GM12878 (cell line): Measurements from ENCODE around the gene LGI2. TPM values are rescaled to one million over a fixed set of nuclear protein-coding genes. Genes with fewer than 3 reads are reported as not detected.

ENCODE experiments used
- CHD4 ChIP-seq: fragments of 200-600 bp; sonication (generic); IDR thresholded peaks from 2 replicates; pipeline ENCODE4 v1.6.1; 2016; ENCODE audit warnings: mild to moderate bottlenecking
- FOXK2 ChIP-seq: fragments of 450-650 bp; IDR thresholded peaks from 2 replicates; pipeline ENCODE4 v1.6.1; 2017; ENCODE audit warnings: mild to moderate bottlenecking, moderate library complexity
- HDAC2 ChIP-seq: fragments of 200-600 bp; sonication (generic); IDR thresholded peaks from 2 replicates; pipeline ENCODE4 v1.6.1; 2017
- RCOR1 ChIP-seq: conservative IDR thresholded peaks from 2 replicates; pipeline ENCODE4 v1.6.1; 2012; ENCODE audit warnings: low read depth, low read length, improper control_type of control experiment
- TBL1XR1 ChIP-seq: IDR thresholded peaks from 2 replicates; pipeline ENCODE4 v1.6.1; 2012; ENCODE audit warnings: low read depth, low read length, improper control_type of control experiment
- ZBTB11 ChIP-seq: fragments of 450-650 bp; formaldehyde crosslinking; IDR thresholded peaks from 2 replicates; pipeline ENCODE4 v1.5.0; 2022; ENCODE audit warnings: mild to moderate bottlenecking, missing genetic modification characterization
- ZNF687 ChIP-seq: fragments of 450-650 bp; IDR thresholded peaks from 2 replicates; pipeline ENCODE4 v1.6.1; 2017; ENCODE audit warnings: mild to moderate bottlenecking, moderate library complexity
- polyA plus RNA-seq, 11 experiments: library from polyadenylated mRNA; depleted of rRNA in 4 of 11; unstranded in 6 of 11; stranded (reverse) in 5 of 11; fragments of >200 nt; fragmentation: Nextera tagmentation in 4 of 11; fragmentation: Illumina TruSeq in 1 of 11; extraction: Ambion mirVana in 4 of 11; extraction: Trizol in 1 of 11; gene quantifications; 1 replicate in 1 of 11; 2 replicates in 10 of 11; pipeline versions ENCODE4 v1.2.1 to v1.2.3, GENCODE V29; 2011 to 2016; ENCODE audit warnings: inconsistent platforms in 2 of 11, missing spikeins in 2 of 11, low read depth in 1 of 11
- total RNA-seq, 4 experiments: library from RNA; depleted of rRNA in 3 of 4; stranded (reverse); fragments of >200 nt in 3 of 4; fragmentation: Illumina TruSeq in 1 of 4; extraction: Trizol in 1 of 4; gene quantifications; 2 replicates each; pipeline versions ENCODE4 v1.2.1 to v1.2.3, GENCODE V29; 2013 to 2021

LGI2 gene
- total and polyA plus RNA-seq, 10 of the 15 experiments (the other 5 are each of a cell fraction or from before 2014, with no cell fraction given) = not detected

DNA sequence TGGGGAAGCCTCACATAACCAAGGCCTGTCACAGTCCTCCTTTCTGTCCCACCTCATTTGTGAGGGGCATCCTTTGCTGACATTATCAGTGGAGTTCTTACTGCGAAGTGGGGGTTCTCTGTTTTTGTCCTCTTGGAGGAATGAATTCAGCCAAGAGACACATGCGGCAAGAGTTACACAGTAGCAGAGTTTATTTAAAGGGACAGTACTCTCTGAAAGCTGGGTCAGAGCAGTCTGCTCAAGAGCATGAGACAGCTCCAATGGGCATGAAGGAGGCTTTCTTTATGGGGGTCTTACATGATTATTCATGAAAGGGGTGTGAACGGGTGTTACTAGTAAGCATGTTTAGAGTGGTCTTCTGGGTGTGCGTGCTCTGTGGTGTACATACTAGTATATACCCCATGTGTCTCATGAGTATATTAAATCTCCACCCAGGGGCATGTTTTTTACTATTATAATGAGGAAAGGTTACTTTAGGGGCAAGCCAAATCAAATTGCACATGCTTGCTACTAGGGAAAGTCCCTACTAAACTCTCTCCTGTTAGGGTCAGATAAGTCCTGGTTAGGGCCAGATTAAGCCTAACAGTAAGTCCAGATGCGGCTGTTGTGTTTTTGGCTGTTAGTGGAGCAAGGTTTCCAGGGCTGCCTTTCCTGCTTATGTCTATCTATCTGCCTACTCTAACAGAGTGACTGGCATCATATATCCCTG, 19.8 kb upstream of the LGI2 start (continued):
- TF ChIP-seq ZBTB11 (no peak), RCOR1 (no peak), TBL1XR1 (no peak), FOXK2 (no peak), HDAC2 (no peak), ZNF687 (no peak), CHD4 (no peak)
